GM18505 (cell line): ENCODE measurements around the gene GAPVD1.
"Not testable (repeated sequence)": the region's sequence is repeated elsewhere in the genome, so short reads cannot be mapped to it uniquely, and the experiment has no call there.

Experiments used
- ATAC-seq: cut with Tn5 transposase; IDR thresholded peaks from one replicate; pipeline ENCODE4 v1.9.1; 2021; ENCODE audit not compliant: unreplicated experiment
- POLR2A ChIP-seq: IDR thresholded peaks from 4 replicates; pipeline ENCODE4 v1.6.1; 2011; ENCODE audit warnings: borderline replicate concordance; ENCODE audit not compliant: insufficient read depth, insufficient read length; ENCODE audit errors: extremely low read depth

Gene GAPVD1

GRCh38 chr9:125312411-125312810 lies 50.8 kb downstream of the GAPVD1 start:
- no peak for TF ChIP-seq POLR2A
- ATAC-seq, result no peak

- not testable (repeated sequence) for ATAC-seq
These were observed 54.7 kb downstream of the GAPVD1 start for GRCh38 chr9:125316359-125316758.

GRCh38 chr9:125317704-125318103 lies 56.1 kb downstream of the GAPVD1 start:
- TF ChIP-seq POLR2A, result no peak
- no peak for ATAC-seq

GRCh38 chr9:125321496-125321895 lies 59.9 kb downstream of the GAPVD1 start:
- no peak for TF ChIP-seq POLR2A
- no peak for ATAC-seq

- no peak for ATAC-seq
- TF ChIP-seq POLR2A, result no peak
These were observed 62.0 kb downstream of the GAPVD1 start for GRCh38 chr9:125323615-125324014.

- TF ChIP-seq POLR2A, result no peak
- ATAC-seq, result no peak
These were observed 64.2 kb downstream of the GAPVD1 start for GRCh38 chr9:125325826-125326225.

GRCh38 chr9:125329978-125330377 lies 68.4 kb downstream of the GAPVD1 start:
- no peak for ATAC-seq

GRCh38 chr9:125330587-125330986 lies 69.0 kb downstream of the GAPVD1 start:
- ATAC-seq, result no peak
- no peak for TF ChIP-seq POLR2A

More at GRCh38 chr9:125329978-125330377, 68.4 kb downstream of the GAPVD1 start:
- no peak for TF ChIP-seq POLR2A

GRCh38 chr9:125332527-125332926 lies 70.9 kb downstream of the GAPVD1 start:
- no peak for TF ChIP-seq POLR2A
- peak; percentile 71 for ATAC-seq

- ATAC-seq, result no peak
- TF ChIP-seq POLR2A, result no peak
These were observed 75.6 kb downstream of the GAPVD1 start for GRCh38 chr9:125337236-125337635.

- TF ChIP-seq POLR2A, result no peak
- no peak for ATAC-seq
These were observed 77.3 kb downstream of the GAPVD1 start for GRCh38 chr9:125338929-125339328.

- no peak for TF ChIP-seq POLR2A
- ATAC-seq, result no peak
These were observed 79.9 kb downstream of the GAPVD1 start for GRCh38 chr9:125341566-125341965.

- no peak for ATAC-seq
- no peak for TF ChIP-seq POLR2A
These were observed 82.1 kb downstream of the GAPVD1 start for GRCh38 chr9:125343518-125344275.

GRCh38 chr9:125346080-125346732 lies 84.6 kb downstream of the GAPVD1 start:
- no peak for TF ChIP-seq POLR2A
- no peak for ATAC-seq
